ENCODE results near the gene HRH3.

HRH3 gene

DNA sequence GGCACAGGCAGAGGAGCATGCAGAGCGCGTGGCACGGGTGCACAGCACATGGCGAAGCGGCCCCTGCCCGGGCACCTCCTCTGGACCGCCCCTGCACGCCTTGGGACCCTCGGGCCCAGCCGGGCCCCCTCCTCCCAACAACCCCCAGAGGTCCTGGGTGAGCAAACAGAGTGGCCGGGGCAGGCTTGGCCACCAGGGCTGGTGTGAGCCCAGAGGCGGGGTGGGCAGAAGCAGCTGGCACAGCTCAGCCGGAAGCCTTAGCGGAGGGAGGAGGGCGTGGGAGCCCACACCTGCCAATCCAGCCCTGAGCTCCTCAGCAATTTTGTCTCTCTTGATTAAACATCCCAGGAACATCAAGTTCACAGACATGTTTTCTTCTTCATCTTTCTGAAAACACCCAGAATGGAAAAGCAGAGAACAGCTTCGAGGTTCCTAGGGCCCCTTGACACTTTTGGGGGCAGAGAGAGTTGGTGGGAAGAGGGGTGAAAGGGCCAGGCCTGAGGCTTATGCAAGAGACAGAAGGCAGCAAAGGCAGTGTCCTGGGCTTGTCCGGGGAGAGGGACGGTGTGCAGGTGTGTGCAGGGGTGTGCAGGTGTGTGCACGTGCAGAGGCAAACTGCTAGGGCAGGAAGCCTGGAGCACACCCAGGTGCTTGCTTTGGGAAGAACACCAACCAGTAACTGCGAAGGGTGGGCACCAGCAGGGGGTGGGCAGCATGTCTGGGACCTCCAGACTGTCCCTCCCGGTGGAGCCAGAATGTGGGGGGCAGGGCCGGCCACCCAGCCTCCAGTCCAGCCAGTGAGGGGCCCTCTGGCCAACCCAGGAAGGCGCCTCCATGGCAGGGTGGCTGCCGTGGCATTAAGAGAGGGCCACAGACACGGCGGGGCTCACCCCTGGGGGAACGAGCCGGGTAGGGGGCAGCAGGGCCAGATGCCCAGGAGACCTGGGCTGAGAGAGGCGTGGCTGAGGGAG is 4.8 kb downstream of the HRH3 start:
- DNase-seq = no peak

- no peak for DNase-seq
Measured at GRCh38 chr20:62214067-62214466, 6.0 kb downstream of the HRH3 start.

DNA sequence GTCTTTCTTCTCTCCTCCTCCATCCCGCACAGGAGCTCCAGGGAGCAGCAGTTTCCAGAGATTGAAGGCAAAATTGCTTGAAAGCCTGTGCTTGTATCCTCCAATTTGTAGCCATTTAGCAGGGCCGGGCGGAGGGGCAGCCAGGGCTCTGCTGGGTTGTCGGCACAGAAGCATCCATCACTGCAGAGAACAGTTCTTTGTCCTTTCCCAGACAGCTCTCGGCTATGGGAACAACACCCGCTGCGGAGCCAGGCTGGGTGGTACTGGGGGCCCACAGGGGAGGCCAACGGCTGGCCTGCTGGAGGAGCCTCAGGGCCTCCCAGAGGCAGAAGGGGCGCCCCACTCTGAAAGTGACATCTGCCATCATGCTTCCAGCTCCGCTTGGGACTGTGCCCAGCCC is 7.8 kb downstream of the HRH3 start:
- no peak for DNase-seq

DNA sequence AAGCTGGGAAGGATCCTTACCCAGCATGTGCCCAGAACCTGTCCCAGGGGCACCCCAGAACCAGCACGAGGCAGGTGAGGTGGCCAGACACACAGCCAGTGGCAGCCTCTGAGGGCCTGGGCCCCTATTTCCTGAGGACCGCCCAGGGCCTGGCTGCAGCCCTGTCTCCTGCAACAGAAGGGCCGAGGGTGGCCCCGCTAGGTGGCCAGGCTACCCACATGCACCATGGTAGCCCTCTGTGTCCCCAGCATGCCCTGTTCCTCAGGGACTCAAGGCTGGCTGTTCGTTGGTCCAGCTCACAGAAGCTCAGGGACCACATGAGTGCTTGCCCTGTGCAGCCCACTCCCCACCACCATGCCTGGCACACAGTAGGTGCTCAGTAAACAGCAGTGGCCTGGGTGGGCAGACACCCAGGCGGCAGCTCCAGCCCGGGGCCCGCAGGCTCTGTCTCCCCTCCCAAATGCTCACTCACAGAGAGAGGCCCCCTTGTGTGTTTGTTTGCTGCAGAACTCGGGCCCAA is 8.2 kb downstream of the HRH3 start:
- DNase-seq = no peak

- DNase-seq = no peak
Measured at GRCh38 chr20:62211216-62211615, 8.9 kb downstream of the HRH3 start.

DNA sequence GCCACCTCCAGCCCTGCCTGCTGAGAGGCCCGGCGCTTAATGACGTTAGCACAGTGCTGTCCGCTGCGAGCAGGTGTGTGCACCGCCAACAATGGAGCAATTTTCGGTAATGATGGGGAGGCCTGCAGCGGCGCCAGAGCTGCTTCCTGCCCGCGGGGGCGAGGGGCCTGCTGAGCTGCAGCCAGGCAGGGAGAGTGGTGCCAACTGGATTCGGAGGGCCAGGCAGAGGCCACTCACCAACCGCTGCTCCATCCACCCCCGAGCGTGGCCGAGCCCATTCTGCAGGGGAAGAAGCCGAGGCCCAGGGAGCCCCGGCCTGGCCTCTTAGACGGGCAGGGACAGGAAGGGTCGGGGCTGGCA is 9.6 kb downstream of the HRH3 start:
- DNase-seq = peak; percentile 78

GRCh38 chr20:62209850-62210495 is 10.1 kb downstream of the HRH3 start:
- DNase-seq = no peak

GRCh38 chr20:62208795-62209755 is 11.0 kb downstream of the HRH3 start:
- DNase-seq = no peak

DNA sequence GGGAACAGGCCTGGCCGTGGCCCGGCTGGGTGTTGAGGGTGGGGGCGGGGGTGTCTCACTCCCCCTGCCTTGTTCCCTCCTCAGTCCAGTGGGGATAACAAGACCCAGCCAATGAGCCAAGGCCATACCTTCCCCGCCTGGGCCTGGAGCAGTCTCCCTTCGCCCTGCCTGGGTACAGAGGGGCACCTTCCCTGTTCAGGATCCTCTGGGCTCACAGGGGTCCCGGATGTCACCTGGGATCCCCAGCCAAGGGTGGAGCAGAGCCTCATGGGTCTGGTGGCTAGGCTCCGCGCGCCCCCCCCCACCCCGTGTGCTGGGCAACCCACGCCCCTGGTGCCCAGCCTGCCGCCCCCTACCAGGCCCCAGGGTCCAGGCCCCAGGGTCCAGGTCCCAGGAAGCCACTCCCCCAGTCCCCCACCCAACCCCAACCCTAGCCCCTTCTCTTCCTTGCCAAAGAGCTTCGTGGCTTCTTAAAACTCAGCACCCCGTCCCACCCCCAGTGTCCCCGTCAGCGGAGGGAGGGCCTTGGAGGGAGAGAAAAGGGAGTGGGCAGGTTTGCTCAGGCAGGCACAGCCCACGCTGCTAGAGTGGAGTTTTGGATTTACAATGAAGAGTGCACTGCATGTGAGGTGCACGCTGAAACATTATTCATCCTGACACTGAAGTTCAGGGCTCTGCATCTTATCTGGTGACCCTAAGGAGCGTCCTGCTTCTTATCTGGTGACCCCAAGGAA is 11.8 kb downstream of the HRH3 start:
- DNase-seq = no peak

GRCh38 chr20:62206388-62206775 is 13.7 kb downstream of the HRH3 start:
- DNase-seq = no peak

DNA sequence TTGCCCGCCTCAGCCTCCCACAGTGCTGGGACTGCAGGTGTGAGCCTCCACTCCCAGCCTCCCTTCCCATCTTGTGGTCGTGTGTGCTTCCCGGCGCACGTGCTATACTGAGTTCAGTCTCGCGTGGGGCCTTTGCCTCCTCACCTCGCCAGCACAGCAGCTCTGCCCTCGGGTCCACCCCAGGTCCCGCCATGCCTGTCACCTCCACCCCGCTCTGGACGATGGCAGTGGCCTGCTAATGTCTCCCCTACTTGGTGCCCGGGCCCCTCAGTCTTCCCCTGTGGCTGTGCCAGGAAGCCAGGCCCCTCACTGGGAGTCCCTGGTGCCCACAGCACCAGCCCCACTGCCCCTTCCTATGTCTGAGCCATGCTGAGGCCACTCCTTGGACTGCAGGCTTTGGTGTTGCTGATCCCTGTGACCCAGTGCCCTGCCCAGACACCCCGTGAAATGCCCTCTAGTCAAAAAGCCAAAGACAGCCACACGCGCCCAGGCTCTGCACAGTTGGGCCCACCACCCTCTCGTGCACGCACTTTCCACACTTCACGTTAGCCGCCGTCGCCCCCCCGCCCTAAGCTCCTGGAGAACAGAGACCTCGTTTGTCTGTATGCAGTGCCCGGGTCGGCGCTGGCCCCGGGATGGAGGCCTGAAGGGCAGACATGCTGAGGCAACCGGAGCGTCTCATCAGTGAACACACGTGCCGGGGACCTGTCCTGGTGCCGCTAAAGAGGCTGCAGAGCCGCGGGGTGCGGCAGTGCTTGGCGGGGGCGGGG is 14.3 kb downstream of the HRH3 start:
- DNase-seq = no peak

DNA sequence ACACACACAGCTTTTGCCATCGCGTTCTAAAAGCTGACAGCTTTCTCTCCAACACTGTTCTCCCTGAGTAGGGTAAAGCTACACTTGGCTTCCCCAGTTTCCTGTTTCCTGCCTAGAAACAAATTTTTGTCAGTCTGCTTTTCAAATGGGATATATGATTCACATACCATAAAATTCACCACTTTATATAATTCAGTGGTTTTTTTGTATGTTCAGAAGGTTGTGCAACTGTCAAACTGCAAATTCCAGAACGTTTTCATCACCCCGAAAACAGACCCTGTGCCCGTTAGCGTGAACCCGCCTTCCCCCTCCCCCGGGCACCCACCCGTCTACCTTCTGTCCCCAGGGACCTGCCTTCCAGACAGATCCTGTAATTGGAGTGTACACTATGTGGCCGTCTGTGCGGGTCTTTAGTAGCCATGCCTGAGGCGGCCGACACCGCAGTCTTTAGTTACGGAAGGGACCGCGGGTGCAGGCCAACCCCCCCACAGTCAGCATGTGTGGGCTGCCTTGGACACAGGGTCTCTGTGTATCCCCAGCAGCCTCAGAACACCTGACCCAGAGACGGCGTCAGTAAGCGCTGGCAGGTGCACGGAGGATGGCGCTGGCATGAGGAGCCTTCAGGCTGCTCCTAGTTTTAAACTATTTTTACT is 16.6 kb downstream of the HRH3 start:
- peak; percentile 61 for DNase-seq

- no peak for DNase-seq
Measured at GRCh38 chr20:62202676-62203377, 17.3 kb downstream of the HRH3 start.

DNA sequence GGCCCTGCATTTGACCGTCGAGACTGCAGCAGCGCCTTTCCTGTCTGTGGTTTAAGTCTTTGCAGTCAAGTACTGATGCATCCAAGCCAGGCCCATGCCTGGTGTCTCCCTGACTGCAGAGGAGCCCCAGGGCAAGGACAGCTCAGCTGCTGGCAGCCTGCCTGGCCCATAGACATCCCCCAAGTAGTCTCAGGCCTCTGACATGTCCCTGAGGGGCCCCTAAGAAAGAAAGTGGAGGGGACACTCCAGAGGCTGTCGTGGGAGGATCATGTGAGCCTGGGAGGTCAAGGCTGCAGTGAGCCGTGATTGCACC is 18.0 kb downstream of the HRH3 start:
- no peak for DNase-seq

- peak; percentile 44 for DNase-seq
Measured at GRCh38 chr20:62201173-62202082, 18.6 kb downstream of the HRH3 start.

DNA sequence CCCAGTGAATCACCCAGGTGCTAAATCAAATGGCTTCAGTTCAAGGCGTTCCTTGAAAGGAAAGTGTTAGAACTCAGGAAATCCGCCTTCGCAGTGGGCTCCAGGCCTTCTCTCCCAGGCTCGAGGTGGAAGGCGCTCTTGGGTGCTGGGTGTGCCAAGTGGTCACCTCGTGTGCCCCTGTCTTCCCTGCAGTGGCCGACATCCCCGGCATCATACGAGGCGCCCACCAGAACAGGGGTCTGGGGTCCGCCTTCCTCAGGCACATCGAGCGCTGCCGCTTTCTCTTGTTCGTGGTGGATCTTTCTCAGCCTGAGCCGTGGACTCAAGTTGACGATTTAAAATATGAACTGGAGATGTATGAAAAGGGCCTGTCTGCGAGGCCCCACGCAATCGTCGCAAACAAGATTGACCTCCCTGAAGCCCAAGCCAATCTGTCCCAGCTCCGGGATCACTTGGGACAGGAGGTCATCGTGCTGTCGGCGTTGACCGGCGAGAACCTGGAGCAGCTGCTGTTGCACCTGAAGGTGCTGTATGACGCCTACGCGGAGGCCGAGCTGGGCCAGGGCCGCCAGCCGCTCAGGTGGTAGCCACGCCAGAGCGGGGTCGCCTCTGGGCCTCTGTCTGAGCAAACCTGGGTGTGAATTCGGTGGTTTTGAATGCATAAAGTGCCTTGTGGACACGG is 19.4 kb downstream of the HRH3 start:
- DNase-seq = no peak

- DNase-seq = no peak
Measured at GRCh38 chr20:62198931-62199330, 21.1 kb downstream of the HRH3 start.

DNA sequence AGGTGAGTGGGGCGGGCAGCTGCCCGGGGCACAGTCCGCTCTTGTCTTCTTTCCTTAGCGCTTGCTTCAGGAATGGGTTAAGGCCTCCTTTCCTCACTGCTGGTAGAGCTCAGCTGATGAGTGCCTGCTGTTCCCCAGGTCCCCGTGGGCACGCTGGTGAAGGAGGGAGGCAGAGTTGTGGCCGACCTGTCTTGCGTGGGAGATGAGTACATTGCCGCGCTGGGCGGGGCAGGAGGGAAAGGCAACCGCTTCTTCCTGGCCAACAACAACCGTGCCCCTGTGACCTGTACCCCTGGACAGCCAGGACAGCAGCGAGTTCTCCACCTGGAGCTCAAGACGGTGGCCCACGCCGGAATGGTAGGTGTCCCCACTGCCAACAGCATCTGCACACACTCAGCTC is 21.6 kb downstream of the HRH3 start:
- DNase-seq = no peak

DNA sequence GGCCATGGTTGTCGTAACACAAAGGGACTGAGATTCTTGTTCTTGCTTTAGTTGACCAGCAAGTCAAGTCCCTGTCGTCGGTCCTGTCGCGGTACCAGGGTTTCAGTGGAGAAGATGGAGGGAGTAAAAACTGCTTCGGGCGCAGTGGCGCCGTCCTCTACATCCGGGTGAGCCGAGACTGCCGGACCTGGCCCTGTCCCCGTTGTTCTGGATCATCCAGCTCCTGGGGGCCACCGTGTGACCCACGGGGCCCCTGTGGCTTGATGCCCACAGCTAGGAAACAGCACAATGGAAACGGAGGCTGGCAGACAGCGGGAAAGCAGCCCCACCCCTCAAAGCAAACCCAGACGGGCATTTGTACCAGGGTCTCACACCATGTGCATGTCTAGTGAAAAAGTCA is 22.3 kb downstream of the HRH3 start:
- DNase-seq = no peak
